Hepatocyte (in vitro differentiated cells): ENCODE measurements around the gene TUBGCP2. TPM values are rescaled to one million over a fixed set of nuclear protein-coding genes. Genes with fewer than 3 reads are reported as not detected.

Experiments used
- DNase-seq: peaks from one replicate; pipeline ENCODE4 v3.0.0-alpha.2; 2016; ENCODE audit warnings: low spot score
- H2AFZ ChIP-seq: fragments of 200-600 bp; sonication (generic); 2 replicates; pipeline ENCODE4 v1.6.0; 2016; ENCODE audit warnings: antibody characterized with exemption, mild to moderate bottlenecking
- H3K27ac ChIP-seq: fragments of 200-600 bp; sonication (generic); 2 replicates; pipeline ENCODE4 v1.5.1; 2016; ENCODE audit warnings: mild to moderate bottlenecking
- H3K27me3 ChIP-seq: fragments of 200-600 bp; sonication (generic); 2 replicates; pipeline ENCODE4 v1.6.1; 2016
- H3K36me3 ChIP-seq: fragments of 200-600 bp; sonication (generic); replicated peaks from 2 replicates; pipeline ENCODE4 v1.5.1; 2016; ENCODE audit warnings: low read depth; ENCODE audit not compliant: insufficient read depth
- H3K4me1 ChIP-seq: fragments of 200-600 bp; sonication (generic); 2 replicates; pipeline ENCODE4 v1.5.1; 2016; ENCODE audit warnings: mild to moderate bottlenecking, moderate library complexity; ENCODE audit not compliant: insufficient read depth
- H3K4me2 ChIP-seq: fragments of 200-600 bp; sonication (generic); 2 replicates; pipeline ENCODE4 v1.6.0; 2016
- H3K4me3 ChIP-seq: fragments of 200-600 bp; sonication (generic); 2 replicates; pipeline ENCODE4 v1.5.1; 2016; ENCODE audit warnings: mild to moderate bottlenecking
- H3K79me2 ChIP-seq: fragments of 200-600 bp; sonication (generic); 2 replicates; pipeline ENCODE4 v1.6.0; 2017; ENCODE audit warnings: mild to moderate bottlenecking
- H3K9me2 ChIP-seq: fragments of 200-600 bp; sonication (generic); replicated peaks from 2 replicates; pipeline ENCODE4 v1.6.0; 2017; ENCODE audit warnings: mild to moderate bottlenecking; ENCODE audit not compliant: insufficient read depth
- H3K9me3 ChIP-seq: fragments of 200-600 bp; sonication (generic); 2 replicates; pipeline ENCODE4 v1.5.1; 2016; ENCODE audit warnings: low read depth, mild to moderate bottlenecking
- H4K20me1 ChIP-seq: fragments of 200-600 bp; sonication (generic); 2 replicates; pipeline ENCODE4 v1.6.0; 2016; ENCODE audit warnings: mild to moderate bottlenecking; ENCODE audit not compliant: insufficient read depth, poor library complexity, severe bottlenecking
- EZH2 ChIP-seq: fragments of 200-600 bp; sonication (generic); IDR thresholded peaks from 2 replicates; pipeline ENCODE4 v1.6.1; 2016; ENCODE audit warnings: antibody characterized with exemption, mild to moderate bottlenecking, borderline replicate concordance
- EZH2phosphoT487 ChIP-seq: fragments of 200-600 bp; sonication (generic); IDR thresholded peaks from one replicate; pipeline ENCODE4 v1.6.1; 2018; ENCODE audit warnings: antibody characterized with exemption, mild to moderate bottlenecking, low read depth, moderate library complexity; ENCODE audit not compliant: unreplicated experiment, severe bottlenecking
- WGBS: methylation state at CpG from one replicate; pipeline ENCODE4 v1.1.6; 2016; ENCODE audit warnings: low lambda C conversion rate; ENCODE audit errors: missing lambda C conversion rate; 5-methylcytosine and 5-hydroxymethylcytosine counted together
- polyA plus RNA-seq: library from polyadenylated mRNA; unstranded; fragments of >200 nt; fragmentation: Nextera tagmentation; extraction: Ambion mirVana; gene quantifications from 2 replicates; pipeline ENCODE4 v1.2.1, GENCODE V29; 2016
- total RNA-seq: library from RNA; depleted of rRNA; stranded (reverse); fragments of >200 nt; gene quantifications from 2 replicates; pipeline ENCODE4 v1.2.3, GENCODE V29; 2014
- TF ChIP-seq, protein P1 (sequence below): fragments of 200-600 bp; sonication (generic); IDR thresholded peaks from 2 replicates; pipeline ENCODE4 v1.5.1; 2016; ENCODE audit warnings: antibody characterized with exemption, mild to moderate bottlenecking; ENCODE audit not compliant: poor library complexity

TUBGCP2 gene
- total and polyA plus RNA-seq, 2 experiments from 2014 or later = 44.8 to 51.5 TPM

DNA sequence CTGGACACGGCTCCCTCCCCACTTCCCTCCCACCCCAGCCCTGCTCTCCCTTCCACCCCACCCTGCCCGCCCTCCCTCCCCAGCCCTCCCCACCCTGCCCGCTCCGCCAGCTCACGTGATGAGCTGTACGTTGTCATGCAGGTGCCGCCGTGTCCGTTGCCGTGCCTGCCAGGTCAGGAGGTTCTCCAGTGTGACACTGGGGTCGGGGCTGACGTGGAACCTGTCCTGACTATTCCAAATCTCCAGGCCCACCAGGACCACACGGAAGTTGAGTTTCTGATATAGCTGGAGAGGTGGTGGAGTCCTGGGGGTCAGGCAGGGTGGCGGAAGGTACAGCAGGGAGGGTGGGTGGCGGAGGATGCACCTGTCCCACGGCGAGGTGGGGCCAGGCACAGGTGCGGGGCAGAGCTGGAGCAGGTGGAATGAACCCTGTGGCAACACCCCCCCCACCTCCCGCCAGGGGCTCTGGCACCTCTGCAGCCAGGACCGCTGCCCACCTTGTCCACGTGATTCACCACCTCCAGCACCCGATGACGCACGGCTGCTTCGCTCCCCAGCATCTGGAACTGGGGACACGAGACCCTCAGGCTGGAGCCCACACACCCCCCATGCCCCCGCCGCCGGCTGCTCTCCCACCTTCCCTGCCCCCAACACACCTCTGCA, 36.2 kb downstream of the TUBGCP2 start:
- Histone ChIP-seq H4K20me1 (no peaks in the 10 kb centered on the region), H2AFZ (no peak overlapping the region), H3K4me2 (no peak overlapping the region), H3K4me1 (peaks cover 24% of the 10 kb centered on the region), H3K79me2 (no peaks in the 10 kb centered on the region), H3K36me3 (no peaks in the 10 kb centered on the region), H3K27me3 (peaks cover 13% of the 10 kb centered on the region), H3K9me3 (no peaks in the 10 kb centered on the region), H3K9me2 (no peaks in the 10 kb centered on the region), H3K27ac (no peak overlapping the region), H3K4me3 (no peak overlapping the region)
- no peak for DNase-seq
- WGBS = 91% methylated on average over 14 of the region's 29 CpGs
- TF ChIP-seq, protein P1, sequence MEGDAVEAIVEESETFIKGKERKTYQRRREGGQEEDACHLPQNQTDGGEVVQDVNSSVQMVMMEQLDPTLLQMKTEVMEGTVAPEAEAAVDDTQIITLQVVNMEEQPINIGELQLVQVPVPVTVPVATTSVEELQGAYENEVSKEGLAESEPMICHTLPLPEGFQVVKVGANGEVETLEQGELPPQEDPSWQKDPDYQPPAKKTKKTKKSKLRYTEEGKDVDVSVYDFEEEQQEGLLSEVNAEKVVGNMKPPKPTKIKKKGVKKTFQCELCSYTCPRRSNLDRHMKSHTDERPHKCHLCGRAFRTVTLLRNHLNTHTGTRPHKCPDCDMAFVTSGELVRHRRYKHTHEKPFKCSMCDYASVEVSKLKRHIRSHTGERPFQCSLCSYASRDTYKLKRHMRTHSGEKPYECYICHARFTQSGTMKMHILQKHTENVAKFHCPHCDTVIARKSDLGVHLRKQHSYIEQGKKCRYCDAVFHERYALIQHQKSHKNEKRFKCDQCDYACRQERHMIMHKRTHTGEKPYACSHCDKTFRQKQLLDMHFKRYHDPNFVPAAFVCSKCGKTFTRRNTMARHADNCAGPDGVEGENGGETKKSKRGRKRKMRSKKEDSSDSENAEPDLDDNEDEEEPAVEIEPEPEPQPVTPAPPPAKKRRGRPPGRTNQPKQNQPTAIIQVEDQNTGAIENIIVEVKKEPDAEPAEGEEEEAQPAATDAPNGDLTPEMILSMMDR = no peak
- TF ChIP-seq EZH2 (no peak), EZH2phosphoT487 (no peak)

DNA sequence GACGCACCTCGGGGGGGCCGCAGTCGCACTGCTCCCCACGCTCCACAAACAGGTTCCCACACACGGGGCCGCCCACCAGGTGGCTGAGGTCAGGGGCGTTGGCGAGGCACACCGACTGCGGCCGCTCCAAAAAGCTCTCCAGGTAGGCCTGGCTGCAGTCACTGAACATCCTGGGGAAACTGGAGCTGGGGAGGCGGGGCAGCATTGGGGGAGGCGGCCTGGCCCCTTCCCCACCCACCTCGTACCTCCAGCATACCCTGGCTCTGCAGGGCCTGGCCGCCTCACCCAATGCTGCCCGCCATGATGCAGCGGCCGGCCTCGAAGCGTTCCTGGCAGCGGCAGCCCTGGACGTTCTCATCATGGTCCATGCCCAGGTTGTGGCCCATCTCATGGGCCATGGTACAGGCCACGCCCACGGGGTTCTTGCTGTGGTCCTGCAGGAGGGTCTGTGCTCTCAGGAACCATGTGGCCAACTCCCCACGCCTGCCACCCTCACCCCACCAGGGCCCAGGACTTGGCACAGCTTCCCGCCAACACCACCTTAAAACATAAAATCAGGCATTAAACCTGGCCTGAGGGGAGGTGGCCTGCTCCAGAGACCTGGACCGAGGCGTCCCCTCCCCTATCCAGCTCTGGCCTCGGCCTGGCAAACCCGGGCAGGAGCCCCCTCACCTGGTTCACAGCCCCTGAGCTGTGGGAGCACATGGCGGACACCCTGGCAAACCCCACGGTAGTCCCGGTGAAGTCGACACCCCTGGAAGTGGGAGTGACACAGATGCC, 37.0 kb downstream of the TUBGCP2 start:
- Histone ChIP-seq H3K27ac (no peak overlapping the region), H3K4me1 (peaks cover 16% of the 10 kb centered on the region), H4K20me1 (no peaks in the 10 kb centered on the region), H3K27me3 (peaks cover 13% of the 10 kb centered on the region), H3K36me3 (no peaks in the 10 kb centered on the region), H3K9me3 (no peaks in the 10 kb centered on the region), H3K79me2 (no peaks in the 10 kb centered on the region), H3K4me3 (no peak overlapping the region), H3K4me2 (no peak overlapping the region), H3K9me2 (no peaks in the 10 kb centered on the region), H2AFZ (no peak overlapping the region)
- no peak for DNase-seq
- no peak for TF ChIP-seq EZH2
- TF ChIP-seq EZH2phosphoT487 = no peak
- TF ChIP-seq, protein P1 = no peak
- 87% methylated on average over 34 of the region's 35 CpGs for WGBS

DNA sequence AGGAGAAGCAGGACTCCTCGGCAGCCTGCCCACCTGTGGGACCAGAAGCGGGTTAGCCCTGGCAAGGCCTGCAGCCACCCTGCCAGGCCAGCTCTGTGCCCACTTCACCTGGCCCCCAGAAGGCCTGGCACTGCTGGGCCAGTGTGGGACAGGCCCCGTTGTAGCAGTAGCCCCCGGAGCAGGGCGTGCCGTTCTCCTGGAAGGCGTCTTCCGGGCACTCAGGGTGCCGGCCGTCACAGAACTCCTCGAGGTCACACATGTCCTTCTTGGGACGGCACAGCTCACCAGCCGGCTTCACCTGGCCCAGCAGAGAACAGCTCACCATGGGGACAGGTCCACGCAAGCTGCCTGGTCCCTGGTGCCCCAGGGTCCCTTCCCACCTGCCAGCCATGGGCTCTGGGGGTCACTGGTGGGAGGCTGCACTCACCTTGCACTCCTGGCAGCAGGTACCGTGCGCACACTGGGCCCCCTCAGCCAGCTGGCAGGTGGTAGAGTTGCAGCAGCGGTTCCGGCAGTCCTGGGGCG, 37.8 kb downstream of the TUBGCP2 start:
- Histone ChIP-seq H3K9me2 (no peaks in the 10 kb centered on the region), H3K4me3 (no peak overlapping the region), H3K36me3 (no peaks in the 10 kb centered on the region), H4K20me1 (no peaks in the 10 kb centered on the region), H3K27me3 (peaks cover 5% of the 10 kb centered on the region), H3K27ac (no peak overlapping the region), H3K9me3 (no peaks in the 10 kb centered on the region), H2AFZ (no peak overlapping the region), H3K4me1 (peaks cover 10% of the 10 kb centered on the region), H3K79me2 (no peaks in the 10 kb centered on the region), H3K4me2 (no peak overlapping the region)
- WGBS = 97% methylated on average over 19 of the region's 19 CpGs
- no peak for DNase-seq
- TF ChIP-seq EZH2 (no peak), EZH2phosphoT487 (no peak)
- TF ChIP-seq, protein P1 = no peak
